Neural progenitor cell (in vitro differentiated cells): Measurements from ENCODE around the gene ERAP2. TPM values are rescaled to one million over a fixed set of nuclear protein-coding genes. Genes with fewer than 3 reads are reported as not detected.

Experiments used
- DNase-seq: peaks from one replicate; pipeline ENCODE4 v3.0.0-alpha.2; 2016; ENCODE audit warnings: low spot score
- H2AFZ ChIP-seq: fragments of 200-600 bp; sonication (generic); replicated peaks from 2 replicates; pipeline ENCODE4 v1.6.1; 2016; ENCODE audit warnings: antibody characterized with exemption
- H3F3A ChIP-seq: fragments of 200-600 bp; sonication (generic); 2 replicates; pipeline ENCODE4 v1.6.1; 2016; ENCODE audit warnings: antibody characterized with exemption, low read depth
- H3K27ac ChIP-seq: fragments of 200-600 bp; sonication (generic); 2 replicates; pipeline ENCODE4 v1.5.1; 2016; ENCODE audit warnings: mild to moderate bottlenecking
- H3K27me3 ChIP-seq: fragments of 200-600 bp; sonication (generic); 2 replicates; pipeline ENCODE4 v1.6.1; 2016; ENCODE audit warnings: mild to moderate bottlenecking, moderate library complexity
- H3K36me3 ChIP-seq: fragments of 200-600 bp; sonication (generic); 2 replicates; pipeline ENCODE4 v1.5.1; 2016
- H3K4me1 ChIP-seq: fragments of 200-600 bp; sonication (generic); 2 replicates; pipeline ENCODE4 v1.6.1; 2016; ENCODE audit warnings: mixed run types
- H3K4me2 ChIP-seq: fragments of 200-600 bp; sonication (generic); 2 replicates; pipeline ENCODE4 v1.6.1; 2016
- H3K4me3 ChIP-seq: fragments of 200-600 bp; sonication (generic); 2 replicates; pipeline ENCODE4 v1.5.1; 2016
- H3K79me2 ChIP-seq: fragments of 200-600 bp; sonication (generic); 2 replicates; pipeline ENCODE4 v1.6.1; 2016; ENCODE audit warnings: low read depth
- H3K9ac ChIP-seq: fragments of 200-600 bp; sonication (generic); 2 replicates; pipeline ENCODE4 v1.6.1; 2016
- H3K9me3 ChIP-seq: fragments of 200-600 bp; sonication (generic); 2 replicates; pipeline ENCODE4 v1.5.1; 2016; ENCODE audit warnings: low read depth
- H4K20me1 ChIP-seq: fragments of 200-600 bp; sonication (generic); 2 replicates; pipeline ENCODE4 v1.6.1; 2016; ENCODE audit warnings: low read depth
- H3K27ac Mint-ChIP-seq: 3 replicates; pipeline ENCODE4 v1.8.0; 2021; ENCODE audit warnings: mixed read lengths
- H3K27me3 Mint-ChIP-seq: 2 replicates; pipeline ENCODE4 v1.8.0; 2022; ENCODE audit warnings: low read depth, mild to moderate bottlenecking, inconsistent platforms, moderate library complexity, mixed read lengths; ENCODE audit not compliant: insufficient read depth
- H3K36me3 Mint-ChIP-seq: 3 replicates; pipeline ENCODE4 v1.8.0; 2021; ENCODE audit warnings: mixed read lengths
- H3K4me1 Mint-ChIP-seq: 3 replicates; pipeline ENCODE4 v1.8.0; 2021; ENCODE audit warnings: mixed read lengths
- H3K4me3 Mint-ChIP-seq: 3 replicates; pipeline ENCODE4 v1.8.0; 2021; ENCODE audit warnings: mild to moderate bottlenecking, moderate library complexity, mixed read lengths
- H3K9me3 Mint-ChIP-seq: 3 replicates; pipeline ENCODE4 v1.8.0; 2020; ENCODE audit warnings: mixed read lengths
- EZH2 ChIP-seq: fragments of 200-600 bp; sonication (generic); IDR thresholded peaks from 2 replicates; pipeline ENCODE4 v1.6.1; 2017; ENCODE audit warnings: antibody characterized with exemption, mild to moderate bottlenecking, moderate library complexity
- EZH2phosphoT487 ChIP-seq: fragments of 200-600 bp; sonication (generic); IDR thresholded peaks from 2 replicates; pipeline ENCODE4 v1.6.1; 2017; ENCODE audit warnings: antibody characterized with exemption
- total RNA-seq: library from RNA; depleted of rRNA; stranded (reverse); fragments of >200 nt; gene quantifications from 2 replicates; pipeline ENCODE4 v1.2.3, GENCODE V29; 2015; ENCODE audit warnings: low replicate concordance
- TF ChIP-seq, protein P1 (sequence below): fragments of 200-600 bp; sonication (generic); IDR thresholded peaks from 2 replicates; pipeline ENCODE4 v1.5.1; 2017; ENCODE audit warnings: antibody characterized with exemption, mild to moderate bottlenecking

ERAP2 gene
- total RNA-seq, 1 donor from 2014 or later = not detected

DNA sequence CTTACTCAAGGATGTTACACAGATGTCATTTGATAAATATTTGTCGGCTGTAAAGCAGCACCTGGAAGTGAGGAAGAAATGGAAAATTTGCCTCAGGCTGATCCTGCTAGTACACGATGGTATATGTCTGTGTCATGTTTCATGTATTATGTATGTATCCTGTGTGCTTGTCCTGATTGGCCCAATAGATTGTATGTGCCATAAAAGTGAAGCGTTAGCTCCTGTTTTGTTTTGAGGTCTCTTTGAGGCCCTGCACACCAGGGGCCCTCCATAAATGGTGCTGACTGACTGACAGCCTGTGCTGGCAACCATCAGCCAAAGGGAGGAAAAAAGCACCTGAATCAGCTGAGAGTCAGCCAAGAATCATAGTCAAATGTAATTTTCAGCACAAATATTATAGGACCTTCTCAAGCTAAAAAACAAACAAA is 47.7 kb downstream of the ERAP2 start:
- no peaks in the 10 kb centered on the region for H3F3A ChIP-seq
- no peaks in the 10 kb centered on the region for H3K36me3 Mint-ChIP-seq
- no peaks in the 10 kb centered on the region for H3K27me3 Mint-ChIP-seq
- H3K27ac Mint-ChIP-seq = peak overlapping the region; percentile 9
- H3K79me2 ChIP-seq = no peaks in the 10 kb centered on the region
- TF ChIP-seq EZH2 = no peak
- TF ChIP-seq EZH2phosphoT487 = no peak
- TF ChIP-seq, protein P1, sequence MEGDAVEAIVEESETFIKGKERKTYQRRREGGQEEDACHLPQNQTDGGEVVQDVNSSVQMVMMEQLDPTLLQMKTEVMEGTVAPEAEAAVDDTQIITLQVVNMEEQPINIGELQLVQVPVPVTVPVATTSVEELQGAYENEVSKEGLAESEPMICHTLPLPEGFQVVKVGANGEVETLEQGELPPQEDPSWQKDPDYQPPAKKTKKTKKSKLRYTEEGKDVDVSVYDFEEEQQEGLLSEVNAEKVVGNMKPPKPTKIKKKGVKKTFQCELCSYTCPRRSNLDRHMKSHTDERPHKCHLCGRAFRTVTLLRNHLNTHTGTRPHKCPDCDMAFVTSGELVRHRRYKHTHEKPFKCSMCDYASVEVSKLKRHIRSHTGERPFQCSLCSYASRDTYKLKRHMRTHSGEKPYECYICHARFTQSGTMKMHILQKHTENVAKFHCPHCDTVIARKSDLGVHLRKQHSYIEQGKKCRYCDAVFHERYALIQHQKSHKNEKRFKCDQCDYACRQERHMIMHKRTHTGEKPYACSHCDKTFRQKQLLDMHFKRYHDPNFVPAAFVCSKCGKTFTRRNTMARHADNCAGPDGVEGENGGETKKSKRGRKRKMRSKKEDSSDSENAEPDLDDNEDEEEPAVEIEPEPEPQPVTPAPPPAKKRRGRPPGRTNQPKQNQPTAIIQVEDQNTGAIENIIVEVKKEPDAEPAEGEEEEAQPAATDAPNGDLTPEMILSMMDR = no peak
- H3K9me3 Mint-ChIP-seq = peaks cover 2% of the 10 kb centered on the region
- DNase-seq = no peak
- H3K4me1 Mint-ChIP-seq = peaks cover 11% of the 10 kb centered on the region
- no peaks in the 10 kb centered on the region for H3K27me3 ChIP-seq
- H3K4me1 ChIP-seq = peaks cover 7% of the 10 kb centered on the region
- H3K9ac ChIP-seq = no peak overlapping the region
- H3K36me3 ChIP-seq = no peaks in the 10 kb centered on the region
- H3K4me3 Mint-ChIP-seq = peak overlapping the region; percentile 56
- H3K4me3 ChIP-seq = no peak overlapping the region
- peak overlapping the region; percentile 15 for H3K4me2 ChIP-seq
- H3K27ac ChIP-seq = no peak overlapping the region
- no peaks in the 10 kb centered on the region for H4K20me1 ChIP-seq
- no peaks in the 10 kb centered on the region for H3K9me3 ChIP-seq
- H2AFZ ChIP-seq = no peak overlapping the region

DNA sequence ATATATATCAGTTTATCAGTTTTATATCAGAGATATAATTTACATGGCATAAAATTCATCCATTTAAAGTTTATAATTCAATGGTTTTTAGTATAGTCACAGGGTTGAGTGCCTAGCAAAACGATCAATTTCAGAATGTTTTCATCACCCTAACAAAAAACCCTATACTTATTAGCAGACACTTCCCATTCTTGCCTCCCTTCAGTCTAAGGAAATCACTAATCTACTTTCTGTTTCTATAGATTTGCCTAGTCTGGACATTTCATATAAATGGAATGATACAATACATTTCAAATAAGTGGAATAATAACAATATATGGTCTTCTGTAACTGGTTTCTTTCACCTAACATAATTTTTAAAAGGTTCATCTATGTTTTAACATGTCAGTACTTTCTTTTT is 50.0 kb downstream of the ERAP2 start:
- Histone ChIP-seq H2AFZ (no peak overlapping the region), H3K9me3 (no peaks in the 10 kb centered on the region), H3K36me3 (no peaks in the 10 kb centered on the region), H3K27me3 (no peaks in the 10 kb centered on the region), H4K20me1 (no peaks in the 10 kb centered on the region), H3K79me2 (no peaks in the 10 kb centered on the region), H3K4me3 (no peak overlapping the region), H3K4me2 (no peak overlapping the region), H3K9ac (no peak overlapping the region), H3K4me1 (peaks cover 7% of the 10 kb centered on the region), H3K27ac (no peak overlapping the region), H3F3A (no peaks in the 10 kb centered on the region)
- no peak overlapping the region for H3K4me3 Mint-ChIP-seq
- H3K9me3 Mint-ChIP-seq = peaks cover 2% of the 10 kb centered on the region
- peaks cover 15% of the 10 kb centered on the region for H3K4me1 Mint-ChIP-seq
- DNase-seq = no peak
- no peaks in the 10 kb centered on the region for H3K27me3 Mint-ChIP-seq
- no peak overlapping the region for H3K27ac Mint-ChIP-seq
- TF ChIP-seq EZH2phosphoT487 (no peak), EZH2 (no peak)
- TF ChIP-seq, protein P1 = no peak
- no peaks in the 10 kb centered on the region for H3K36me3 Mint-ChIP-seq

DNA sequence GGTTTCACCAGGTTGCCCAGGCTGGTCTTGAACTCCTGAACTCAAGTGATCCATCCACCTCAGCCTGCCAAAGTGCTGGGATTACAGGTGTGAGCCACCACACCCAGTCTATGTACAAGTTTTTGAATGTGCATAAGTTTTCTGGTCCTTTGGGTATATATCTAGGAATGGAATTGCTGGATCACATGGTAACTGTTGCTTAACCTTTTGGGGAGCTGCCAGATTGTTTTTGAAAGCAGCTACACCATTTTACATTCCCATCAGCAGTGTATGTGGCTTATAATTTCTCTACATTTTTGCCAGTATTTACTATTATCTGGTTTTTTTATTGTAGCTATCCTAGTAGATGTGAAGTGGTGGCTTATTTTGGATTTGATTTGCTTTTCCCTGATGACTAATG is 50.7 kb downstream of the ERAP2 start:
- no peak overlapping the region for H3K9ac ChIP-seq
- Mint-ChIP-seq H3K27me3 (no peaks in the 10 kb centered on the region), H3K9me3 (peaks cover 2% of the 10 kb centered on the region), H3K36me3 (no peaks in the 10 kb centered on the region), H3K27ac (no peak overlapping the region), H3K4me1 (peaks cover 19% of the 10 kb centered on the region), H3K4me3 (no peak overlapping the region)
- no peaks in the 10 kb centered on the region for H3K79me2 ChIP-seq
- H3K27me3 ChIP-seq = no peaks in the 10 kb centered on the region
- no peaks in the 10 kb centered on the region for H3K9me3 ChIP-seq
- H3F3A ChIP-seq = no peaks in the 10 kb centered on the region
- no peak overlapping the region for H3K4me3 ChIP-seq
- H2AFZ ChIP-seq = no peak overlapping the region
- H3K4me2 ChIP-seq = no peak overlapping the region
- DNase-seq = no peak
- TF ChIP-seq, protein P1 = no peak
- TF ChIP-seq EZH2phosphoT487 (no peak), EZH2 (no peak)
- no peaks in the 10 kb centered on the region for H3K36me3 ChIP-seq
- H3K27ac ChIP-seq = no peak overlapping the region
- H4K20me1 ChIP-seq = no peaks in the 10 kb centered on the region
- peaks cover 7% of the 10 kb centered on the region for H3K4me1 ChIP-seq
